OCI-LY3 (cell line): ENCODE results near the gene PCDHA3.

Experiments
- EZH2phosphoT487 ChIP-seq: fragments of 200-600 bp; shearing (Covaris generic); IDR thresholded peaks from 2 replicates; pipeline ENCODE4 v1.6.1; 2018; ENCODE audit warnings: antibody characterized with exemption, mixed run types, low read depth
- TF ChIP-seq, protein P1 (sequence below): fragments of 200-600, 300-600 bp; sonication (generic); IDR thresholded peaks from 2 replicates; pipeline ENCODE4 v1.5.1; 2014; ENCODE audit warnings: antibody characterized with exemption, low read length, low read depth

DNA sequence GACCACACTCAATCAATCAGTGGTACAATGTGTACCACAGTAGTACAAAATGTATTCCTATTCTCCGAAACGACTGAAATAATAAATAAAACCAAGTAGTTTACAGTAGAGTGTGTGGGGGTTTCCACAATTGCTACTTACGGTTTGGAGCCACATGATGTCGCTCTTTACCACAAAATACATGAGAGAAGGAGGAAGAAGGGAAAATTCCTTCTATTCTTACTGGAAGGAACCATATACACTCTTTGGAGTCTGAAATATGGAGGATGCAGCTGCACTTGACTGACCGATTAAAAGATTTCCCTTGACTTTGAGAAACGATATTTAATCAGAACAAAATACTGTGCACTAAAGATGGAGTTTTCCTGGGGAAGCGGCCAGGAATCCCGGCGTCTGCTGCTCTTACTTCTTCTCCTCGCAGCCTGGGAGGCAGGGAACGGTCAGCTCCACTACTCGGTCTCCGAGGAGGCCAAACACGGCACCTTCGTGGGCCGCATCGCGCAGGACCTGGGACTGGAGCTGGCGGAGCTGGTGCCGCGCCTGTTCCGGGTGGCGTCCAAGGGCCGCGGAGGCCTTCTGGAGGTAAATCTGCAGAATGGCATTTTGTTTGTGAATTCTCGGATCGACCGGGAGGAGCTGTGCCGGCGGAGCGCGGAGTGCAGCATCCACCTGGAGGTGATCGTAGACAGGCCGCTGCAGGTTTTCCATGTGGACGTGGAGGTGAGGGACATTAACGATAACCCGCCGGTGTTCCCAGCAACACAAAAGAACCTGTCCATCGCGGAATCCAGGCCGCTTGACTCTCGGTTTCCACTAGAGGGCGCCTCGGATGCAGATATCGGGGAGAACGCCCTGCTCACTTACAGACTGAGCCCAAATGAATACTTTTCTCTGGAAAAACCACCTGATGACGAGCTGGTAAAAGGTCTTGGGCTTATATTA, 6.2 kb downstream of the PCDHA3 start, which contains the start of gene PCDHA4:
- no peak for TF ChIP-seq EZH2phosphoT487
- TF ChIP-seq, protein P1, sequence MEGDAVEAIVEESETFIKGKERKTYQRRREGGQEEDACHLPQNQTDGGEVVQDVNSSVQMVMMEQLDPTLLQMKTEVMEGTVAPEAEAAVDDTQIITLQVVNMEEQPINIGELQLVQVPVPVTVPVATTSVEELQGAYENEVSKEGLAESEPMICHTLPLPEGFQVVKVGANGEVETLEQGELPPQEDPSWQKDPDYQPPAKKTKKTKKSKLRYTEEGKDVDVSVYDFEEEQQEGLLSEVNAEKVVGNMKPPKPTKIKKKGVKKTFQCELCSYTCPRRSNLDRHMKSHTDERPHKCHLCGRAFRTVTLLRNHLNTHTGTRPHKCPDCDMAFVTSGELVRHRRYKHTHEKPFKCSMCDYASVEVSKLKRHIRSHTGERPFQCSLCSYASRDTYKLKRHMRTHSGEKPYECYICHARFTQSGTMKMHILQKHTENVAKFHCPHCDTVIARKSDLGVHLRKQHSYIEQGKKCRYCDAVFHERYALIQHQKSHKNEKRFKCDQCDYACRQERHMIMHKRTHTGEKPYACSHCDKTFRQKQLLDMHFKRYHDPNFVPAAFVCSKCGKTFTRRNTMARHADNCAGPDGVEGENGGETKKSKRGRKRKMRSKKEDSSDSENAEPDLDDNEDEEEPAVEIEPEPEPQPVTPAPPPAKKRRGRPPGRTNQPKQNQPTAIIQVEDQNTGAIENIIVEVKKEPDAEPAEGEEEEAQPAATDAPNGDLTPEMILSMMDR = no peak
